ENCODE results near the gene SENP6. TPM values are rescaled to one million over a fixed set of nuclear protein-coding genes. Genes with fewer than 3 reads are reported as not detected.

The SENP6 gene
- polyA plus RNA-seq, 1 donor (not counting 4 experiments of a cell fraction or from before 2014, with no cell fraction given), result 41.1 TPM

- Histone ChIP-seq H3K27me3 (ENCODE audit: control insufficient read depth, extremely low read depth, insufficient read depth, low read length) (no peaks in the 10 kb centered on the region), H3K4me2 (ENCODE audit: control insufficient read depth, extremely low read depth, insufficient read depth, low read depth, low read length) (peak overlapping the region; percentile 58), H4K20me1 (ENCODE audit: control insufficient read depth, extremely low read depth, insufficient read depth, low read length) (no peaks in the 10 kb centered on the region), H3K79me2 (ENCODE audit: control insufficient read depth, insufficient read depth, low read length) (peaks cover 56% of the 10 kb centered on the region), H3K9ac (ENCODE audit: control insufficient read depth, extremely low read depth, insufficient read depth, low read length) (no peak overlapping the region), H3K4me1 (ENCODE audit: control insufficient read depth, extremely low read depth, insufficient read depth, low read length) (peaks cover 34% of the 10 kb centered on the region), H3K9me3 (ENCODE audit: control insufficient read depth, low read depth, low read length) (no peaks in the 10 kb centered on the region), H3K9me1 (ENCODE audit: control insufficient read depth, extremely low read depth, insufficient read depth, low read length) (no peaks in the 10 kb centered on the region), H3K27ac (ENCODE audit: control insufficient read depth, insufficient read depth, low read length) (peak overlapping the region; percentile 44), H2AFZ (ENCODE audit: control insufficient read depth, low read length) (no peak overlapping the region), H3K36me3 (ENCODE audit: control insufficient read depth in 2 of 2, extremely low read depth in 1 of 2, insufficient read depth in 2 of 2, low read length in 2 of 2) (no peaks in the 10 kb centered on the region), H3K4me3 (ENCODE audit: control insufficient read depth in 2 of 3, extremely low read depth in 1 of 3, insufficient read depth in 2 of 3, low read depth in 1 of 3, low read length in 3 of 3) (peak overlapping the region in 1 of 3 experiments; percentile 14)
- FAIRE-seq, result no peak
- no peak for DNase-seq (ENCODE audit: low read depth, low spot score)
- TF ChIP-seq CTCF (optimal IDR thresholded peaks at IDR 0.05 in 1 of 3, IDR thresholded peaks at IDR 0.05 in 1 of 3, conservative IDR thresholded peaks at IDR 0.05 in 1 of 3; ENCODE audit: extremely low read depth in 1 of 3, insufficient read depth in 2 of 3, low read length in 3 of 3) (no peak), EZH2 (IDR thresholded peaks at IDR 0.05; ENCODE audit: low read length) (no peak)
- dilution Hi-C loops (cut with MboI; ENCODE audit: extremely low pct_ligation_motif_present, low sequenced_read_pairs), result no loop called here
Measured at GRCh38 chr6:75751443-75751842, 149.8 kb downstream of the SENP6 start.

GRCh38 chr6:75752365-75752764 lies 150.7 kb downstream of the SENP6 start:
- H3K4me1 ChIP-seq (ENCODE audit: control insufficient read depth, extremely low read depth, insufficient read depth, low read length), result peaks cover 34% of the 10 kb centered on the region
- no peaks in the 10 kb centered on the region for H4K20me1 ChIP-seq (ENCODE audit: control insufficient read depth, extremely low read depth, insufficient read depth, low read length)
- no peaks in the 10 kb centered on the region for H3K27me3 ChIP-seq (ENCODE audit: control insufficient read depth, extremely low read depth, insufficient read depth, low read length)
- FAIRE-seq (no peak), DNase-seq (ENCODE audit: low read depth, low spot score) (no peak)
- peaks cover 61% of the 10 kb centered on the region for H3K79me2 ChIP-seq (ENCODE audit: control insufficient read depth, insufficient read depth, low read length)
- TF ChIP-seq EZH2 (IDR thresholded peaks at IDR 0.05; ENCODE audit: low read length) (no peak), CTCF (optimal IDR thresholded peaks at IDR 0.05 in 1 of 3, IDR thresholded peaks at IDR 0.05 in 1 of 3, conservative IDR thresholded peaks at IDR 0.05 in 1 of 3; ENCODE audit: extremely low read depth in 1 of 3, insufficient read depth in 2 of 3, low read length in 3 of 3) (no peak)
- H2AFZ ChIP-seq (ENCODE audit: control insufficient read depth, low read length), result no peak overlapping the region
- H3K4me3 ChIP-seq (ENCODE audit: control insufficient read depth in 2 of 3, extremely low read depth in 1 of 3, insufficient read depth in 2 of 3, low read depth in 1 of 3, low read length in 3 of 3), result peak overlapping the region in 1 of 3 experiments; percentile 24
- H3K9ac ChIP-seq (ENCODE audit: control insufficient read depth, extremely low read depth, insufficient read depth, low read length), result peak overlapping the region; percentile 36
- H3K36me3 ChIP-seq (ENCODE audit: control insufficient read depth in 2 of 2, extremely low read depth in 1 of 2, insufficient read depth in 2 of 2, low read length in 2 of 2), result no peaks in the 10 kb centered on the region
- no peaks in the 10 kb centered on the region for H3K9me1 ChIP-seq (ENCODE audit: control insufficient read depth, extremely low read depth, insufficient read depth, low read length)
- dilution Hi-C loops (cut with MboI; ENCODE audit: extremely low pct_ligation_motif_present, low sequenced_read_pairs), result no loop called here
- peak overlapping the region; percentile 73 for H3K4me2 ChIP-seq (ENCODE audit: control insufficient read depth, extremely low read depth, insufficient read depth, low read depth, low read length)
- H3K27ac ChIP-seq (ENCODE audit: control insufficient read depth, insufficient read depth, low read length), result peak overlapping the region; percentile 44
- H3K9me3 ChIP-seq (ENCODE audit: control insufficient read depth, low read depth, low read length), result no peaks in the 10 kb centered on the region

Measured in keratinocyte (primary cell).